GM23338 (cell line): Measurements from ENCODE around the gene TMCO5A. TPM values are rescaled to one million over a fixed set of nuclear protein-coding genes. Genes with fewer than 3 reads are reported as not detected.

Source experiments
- ATAC-seq: fragments of 200-7000 bp; cut with Tn5 transposase; 3 replicates; pipeline ENCODE4 v1.9.1; 2020
- DNase-seq: peaks from one replicate; pipeline ENCODE4 v3.0.0-alpha.2; 2015; ENCODE audit warnings: low spot score
- H2AFZ ChIP-seq: fragments of 200-600 bp; sonication (generic); 2 replicates; pipeline ENCODE4 v1.8.0; 2016; ENCODE audit warnings: antibody characterized with exemption, mild to moderate bottlenecking, moderate library complexity
- H3F3A ChIP-seq: fragments of 200-600 bp; sonication (generic); replicated peaks from 2 replicates; pipeline ENCODE4 v1.8.0; 2017; ENCODE audit warnings: antibody characterized with exemption, mixed run types, low read depth
- H3K27ac ChIP-seq: fragments of 200-600 bp; sonication (generic); 2 replicates; pipeline ENCODE4 v1.6.1; 2016; ENCODE audit warnings: low read depth
- H3K27me3 ChIP-seq: fragments of 200-600 bp; sonication (generic); 2 replicates; pipeline ENCODE4 v1.8.0; 2016; ENCODE audit warnings: mild to moderate bottlenecking, mixed run types, moderate library complexity; ENCODE audit not compliant: insufficient read depth
- H3K36me3 ChIP-seq: fragments of 200-600 bp; sonication (generic); 2 replicates; pipeline ENCODE4 v1.8.0; 2016; ENCODE audit warnings: mild to moderate bottlenecking; ENCODE audit not compliant: insufficient read depth
- H3K4me1 ChIP-seq: fragments of 200-600 bp; sonication (generic); 2 replicates; pipeline ENCODE4 v1.8.0; 2016; ENCODE audit warnings: mild to moderate bottlenecking, moderate library complexity; ENCODE audit not compliant: insufficient read depth
- H3K4me2 ChIP-seq: fragments of 200-600 bp; sonication (generic); 2 replicates; pipeline ENCODE4 v1.7.1; 2017; ENCODE audit warnings: mixed run types
- H3K4me3 ChIP-seq: fragments of 200-600 bp; sonication (generic); 2 replicates; pipeline ENCODE4 v1.6.1; 2016; ENCODE audit warnings: mixed run types
- H3K79me2 ChIP-seq: fragments of 200-600 bp; sonication (generic); replicated peaks from 2 replicates; pipeline ENCODE4 v1.8.0; 2017; ENCODE audit warnings: mild to moderate bottlenecking; ENCODE audit not compliant: insufficient read depth
- H3K9me2 ChIP-seq: fragments of 200-600 bp; sonication (generic); 2 replicates; pipeline ENCODE4 v1.8.0; 2017; ENCODE audit not compliant: insufficient read depth
- H4K20me1 ChIP-seq: fragments of 200-600 bp; sonication (generic); replicated peaks from 2 replicates; pipeline ENCODE4 v1.8.0; 2017; ENCODE audit warnings: mild to moderate bottlenecking; ENCODE audit not compliant: insufficient read depth
- H3K27ac Mint-ChIP-seq: 2 replicates; pipeline ENCODE4 v1.8.0; 2020; ENCODE audit warnings: inconsistent platforms, mild to moderate bottlenecking, moderate library complexity, mixed read lengths
- H3K27me3 Mint-ChIP-seq: 3 replicates; pipeline ENCODE4 v1.8.0; 2022; ENCODE audit warnings: low read depth, mild to moderate bottlenecking, moderate library complexity, mixed read lengths, inconsistent platforms; ENCODE audit not compliant: insufficient read depth, poor library complexity
- H3K36me3 Mint-ChIP-seq: 3 replicates; pipeline ENCODE4 v1.8.0; 2021; ENCODE audit warnings: low read depth, mild to moderate bottlenecking, inconsistent platforms, moderate library complexity, mixed read lengths
- H3K4me1 Mint-ChIP-seq: 3 replicates; pipeline ENCODE4 v1.8.0; 2020; ENCODE audit warnings: mild to moderate bottlenecking, inconsistent platforms, mixed read lengths
- H3K4me3 Mint-ChIP-seq: 3 replicates; pipeline ENCODE4 v1.8.0; 2021; ENCODE audit warnings: moderate library complexity, mild to moderate bottlenecking, inconsistent platforms, mixed read lengths
- H3K9me3 Mint-ChIP-seq: 3 replicates; pipeline ENCODE4 v1.8.0; 2020; ENCODE audit warnings: moderate library complexity, mild to moderate bottlenecking, inconsistent platforms, mixed read lengths
- CTCF ChIP-seq, 2 experiments: fragments of 200-600 bp in 1 of 2; sonication (generic) in 1 of 2; conservative IDR thresholded peaks; 2 replicates each; pipeline versions ENCODE4 v1.5.1 to v1.6.1; 2016 to 2017; ENCODE audit warnings: antibody characterized with exemption in 2 of 2, low read depth in 2 of 2, mild to moderate bottlenecking in 2 of 2, moderate library complexity in 1 of 2
- EZH2 ChIP-seq: fragments of 200-600 bp; sonication (generic); IDR thresholded peaks from one replicate; pipeline ENCODE4 v1.8.0; 2017; ENCODE audit warnings: antibody characterized with exemption, mild to moderate bottlenecking, low read depth; ENCODE audit not compliant: unreplicated experiment
- EZH2phosphoT487 ChIP-seq: fragments of 200-600 bp; sonication (generic); IDR thresholded peaks from one replicate; pipeline ENCODE4 v1.8.1; 2018; ENCODE audit warnings: antibody characterized with exemption; ENCODE audit not compliant: unreplicated experiment
- JUNB ChIP-seq: IDR thresholded peaks from one replicate; pipeline ENCODE4 v1.6.1; 2016; ENCODE audit warnings: antibody characterized with exemption; ENCODE audit not compliant: unreplicated experiment
- NANOG ChIP-seq: IDR thresholded peaks from 2 replicates; pipeline ENCODE4 v1.6.1; 2016; ENCODE audit warnings: antibody characterized with exemption, borderline replicate concordance
- STAT1 ChIP-seq: IDR thresholded peaks from one replicate; pipeline ENCODE4 v1.6.1; 2016; ENCODE audit warnings: antibody characterized with exemption; ENCODE audit not compliant: unreplicated experiment
- ZNF331 ChIP-seq: fragments of 250-450 bp; sonication (Bioruptor Pico); IDR thresholded peaks from 2 replicates; pipeline ENCODE4 v1.5.0; 2020; ENCODE audit warnings: low read depth, mild to moderate bottlenecking, moderate library complexity
- ZNF462 ChIP-seq: fragments of 250-450 bp; sonication (Bioruptor Pico); IDR thresholded peaks from 2 replicates; pipeline ENCODE4 v1.5.0; 2020; ENCODE audit warnings: mild to moderate bottlenecking, moderate library complexity
- polyA plus RNA-seq: library from polyadenylated mRNA; unstranded; fragments of >200 nt; fragmentation: Nextera tagmentation; extraction: Ambion mirVana; gene quantifications from 2 replicates; pipeline ENCODE4 v1.2.1, GENCODE V29; 2016
- total RNA-seq: library from RNA; depleted of rRNA; stranded (reverse); fragments of >200 nt; shearing (Covaris generic); gene quantifications from 2 replicates; pipeline ENCODE4 v1.2.3, GENCODE V29; 2014
- TF ChIP-seq, protein P1 (sequence below): IDR thresholded peaks from 2 replicates; pipeline ENCODE4 v1.6.1; 2016; ENCODE audit warnings: antibody characterized with exemption
- TF ChIP-seq, protein P2 (sequence below): IDR thresholded peaks from one replicate; pipeline ENCODE4 v1.6.1; 2018; ENCODE audit warnings: antibody characterized with exemption; ENCODE audit not compliant: unreplicated experiment

The TMCO5A gene
- total and polyA plus RNA-seq, 2 experiments from 2014 or later, result not detected

DNA sequence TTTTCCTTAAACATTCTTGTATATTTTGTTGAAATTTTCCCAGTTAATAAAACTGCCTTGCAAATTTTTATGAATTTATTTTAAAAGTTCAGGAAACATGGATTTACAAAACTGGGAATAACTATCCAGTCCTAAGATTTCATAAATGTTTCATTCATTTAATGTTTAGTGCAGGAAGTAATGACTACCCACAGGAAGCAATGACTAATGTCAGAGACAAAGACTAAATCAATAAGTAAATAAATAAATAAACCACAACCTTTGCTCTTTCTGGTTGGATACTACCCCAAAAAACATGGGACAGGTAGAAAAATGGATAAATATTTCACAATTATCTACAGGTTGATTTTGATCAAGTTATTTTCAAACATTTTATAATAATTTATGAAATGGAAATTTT lies 48.8 kb upstream of the TMCO5A start (continued):
- TF ChIP-seq CTCF (conservative IDR thresholded peaks at IDR 0.05; ENCODE audit: low read depth in 2 of 2), result no peak
- TF ChIP-seq, protein P1, sequence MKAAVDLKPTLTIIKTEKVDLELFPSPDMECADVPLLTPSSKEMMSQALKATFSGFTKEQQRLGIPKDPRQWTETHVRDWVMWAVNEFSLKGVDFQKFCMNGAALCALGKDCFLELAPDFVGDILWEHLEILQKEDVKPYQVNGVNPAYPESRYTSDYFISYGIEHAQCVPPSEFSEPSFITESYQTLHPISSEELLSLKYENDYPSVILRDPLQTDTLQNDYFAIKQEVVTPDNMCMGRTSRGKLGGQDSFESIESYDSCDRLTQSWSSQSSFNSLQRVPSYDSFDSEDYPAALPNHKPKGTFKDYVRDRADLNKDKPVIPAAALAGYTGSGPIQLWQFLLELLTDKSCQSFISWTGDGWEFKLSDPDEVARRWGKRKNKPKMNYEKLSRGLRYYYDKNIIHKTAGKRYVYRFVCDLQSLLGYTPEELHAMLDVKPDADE, result no peak

GRCh38 chr15:37888356-37888755 lies 46.1 kb upstream of the TMCO5A start:
- Mint-ChIP-seq H3K27ac (no peak overlapping the region), H3K27me3 (no peaks in the 10 kb centered on the region), H3K36me3 (no peaks in the 10 kb centered on the region), H3K4me1 (no peaks in the 10 kb centered on the region), H3K9me3 (no peaks in the 10 kb centered on the region), H3K4me3 (no peak overlapping the region)
- no peaks in the 10 kb centered on the region for H3K36me3 ChIP-seq
- H3K9me2 ChIP-seq, result no peaks in the 10 kb centered on the region; the same call in 1 of the 2 replicates
- H3K27ac ChIP-seq, result no peak overlapping the region
- no peak for DNase-seq
- H3K4me2 ChIP-seq, result no peak overlapping the region
- H3K79me2 ChIP-seq, result no peaks in the 10 kb centered on the region
- H2AFZ ChIP-seq, result no peak overlapping the region
- TF ChIP-seq JUNB (no peak), EZH2 (no peak), ZNF462 (no peak), NANOG (no peak), STAT1 (no peak), EZH2phosphoT487 (no peak), ZNF331 (no peak)
- TF ChIP-seq, protein P1, result no peak
- TF ChIP-seq, protein P2, sequence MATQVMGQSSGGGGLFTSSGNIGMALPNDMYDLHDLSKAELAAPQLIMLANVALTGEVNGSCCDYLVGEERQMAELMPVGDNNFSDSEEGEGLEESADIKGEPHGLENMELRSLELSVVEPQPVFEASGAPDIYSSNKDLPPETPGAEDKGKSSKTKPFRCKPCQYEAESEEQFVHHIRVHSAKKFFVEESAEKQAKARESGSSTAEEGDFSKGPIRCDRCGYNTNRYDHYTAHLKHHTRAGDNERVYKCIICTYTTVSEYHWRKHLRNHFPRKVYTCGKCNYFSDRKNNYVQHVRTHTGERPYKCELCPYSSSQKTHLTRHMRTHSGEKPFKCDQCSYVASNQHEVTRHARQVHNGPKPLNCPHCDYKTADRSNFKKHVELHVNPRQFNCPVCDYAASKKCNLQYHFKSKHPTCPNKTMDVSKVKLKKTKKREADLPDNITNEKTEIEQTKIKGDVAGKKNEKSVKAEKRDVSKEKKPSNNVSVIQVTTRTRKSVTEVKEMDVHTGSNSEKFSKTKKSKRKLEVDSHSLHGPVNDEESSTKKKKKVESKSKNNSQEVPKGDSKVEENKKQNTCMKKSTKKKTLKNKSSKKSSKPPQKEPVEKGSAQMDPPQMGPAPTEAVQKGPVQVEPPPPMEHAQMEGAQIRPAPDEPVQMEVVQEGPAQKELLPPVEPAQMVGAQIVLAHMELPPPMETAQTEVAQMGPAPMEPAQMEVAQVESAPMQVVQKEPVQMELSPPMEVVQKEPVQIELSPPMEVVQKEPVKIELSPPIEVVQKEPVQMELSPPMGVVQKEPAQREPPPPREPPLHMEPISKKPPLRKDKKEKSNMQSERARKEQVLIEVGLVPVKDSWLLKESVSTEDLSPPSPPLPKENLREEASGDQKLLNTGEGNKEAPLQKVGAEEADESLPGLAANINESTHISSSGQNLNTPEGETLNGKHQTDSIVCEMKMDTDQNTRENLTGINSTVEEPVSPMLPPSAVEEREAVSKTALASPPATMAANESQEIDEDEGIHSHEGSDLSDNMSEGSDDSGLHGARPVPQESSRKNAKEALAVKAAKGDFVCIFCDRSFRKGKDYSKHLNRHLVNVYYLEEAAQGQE, result no peak
- no peak overlapping the region for H3K4me3 ChIP-seq
- no peaks in the 10 kb centered on the region for H3F3A ChIP-seq
- no peaks in the 10 kb centered on the region for H3K4me1 ChIP-seq
- no peaks in the 10 kb centered on the region for H4K20me1 ChIP-seq
- H3K27me3 ChIP-seq, result no peaks in the 10 kb centered on the region
- no peak for ATAC-seq
